ENCODE data around the gene NRXN3.

GRCh38 chr14:78297858-78298257 is 127.7 kb downstream of the NRXN3 start:
- no peak for TF ChIP-seq CTCF (IDR thresholded peaks at IDR 0.05; ENCODE audit: low read length)
- TF ChIP-seq EZH2 (IDR thresholded peaks at IDR 0.05; ENCODE audit: borderline replicate concordance, low read length): no peak

Data from OCI-LY1 (cell line).